Measurements from ENCODE around the gene STIP1.

- TF ChIP-seq CTCF (IDR thresholded peaks at IDR 0.05) (no peak), POLR2A (IDR thresholded peaks at IDR 0.05) (no peak)
Measured at GRCh38 chr11:64198511-64198910, 12.5 kb downstream of the STIP1 start.
